H9 (cell line): Measurements from ENCODE around the gene G6PC1. TPM values are rescaled to one million over a fixed set of nuclear protein-coding genes. Genes with fewer than 3 reads are reported as not detected.

Experiments
- DNase-seq: peaks from one replicate; pipeline ENCODE4 v3.0.0-alpha.2; 2017
- H2AFZ ChIP-seq: one replicate; pipeline ENCODE4 v1.6.1; 2013; ENCODE audit warnings: mild to moderate bottlenecking, low read length, control low read depth, moderate library complexity
- H2AK5ac ChIP-seq: 2 replicates; pipeline ENCODE4 v1.6.1; 2013; ENCODE audit warnings: low read length, control low read depth, mixed read lengths; ENCODE audit not compliant: insufficient read length
- H2BK120ac ChIP-seq: one replicate; pipeline ENCODE4 v1.6.1; 2013; ENCODE audit warnings: low read depth, mild to moderate bottlenecking, low read length, control low read depth, inconsistent platforms; ENCODE audit not compliant: poor library complexity, severe bottlenecking
- H2BK12ac ChIP-seq: 2 replicates; pipeline ENCODE4 v1.6.1; 2013; ENCODE audit warnings: low read length, control low read depth, mixed read lengths, low read depth; ENCODE audit not compliant: insufficient read length
- H2BK15ac ChIP-seq: 2 replicates; pipeline ENCODE4 v1.6.1; 2013; ENCODE audit warnings: low read depth, low read length, control low read depth
- H2BK20ac ChIP-seq: one replicate; pipeline ENCODE4 v1.6.1; 2013; ENCODE audit warnings: low read depth, mild to moderate bottlenecking, low read length, control low read depth, inconsistent platforms; ENCODE audit not compliant: poor library complexity, severe bottlenecking
- H2BK5ac ChIP-seq: 2 replicates; pipeline ENCODE4 v1.6.1; 2013; ENCODE audit warnings: low read length, control low read depth, mixed read lengths; ENCODE audit not compliant: insufficient read length
- H3K14ac ChIP-seq: 2 replicates; pipeline ENCODE4 v1.6.1; 2013; ENCODE audit warnings: low read length, control low read depth; ENCODE audit not compliant: insufficient read depth
- H3K18ac ChIP-seq: 2 replicates; pipeline ENCODE4 v1.6.1; 2013; ENCODE audit warnings: low read depth, mild to moderate bottlenecking, mixed read lengths, low read length, control low read depth; ENCODE audit not compliant: insufficient read length
- H3K23ac ChIP-seq: 2 replicates; pipeline ENCODE4 v1.6.1; 2013; ENCODE audit warnings: low read length, control low read depth, mixed read lengths, low read depth; ENCODE audit not compliant: insufficient read length
- H3K23me2 ChIP-seq: 2 replicates; pipeline ENCODE4 v1.6.1; 2013; ENCODE audit warnings: low read depth, mild to moderate bottlenecking, mixed read lengths, low read length, control low read depth; ENCODE audit not compliant: insufficient read length, poor library complexity, severe bottlenecking
- H3K27ac ChIP-seq: 2 replicates; pipeline ENCODE4 v1.5.1; 2013; ENCODE audit warnings: low read length, control low read depth, mixed read lengths, low read depth; ENCODE audit not compliant: insufficient read length
- H3K27me3 ChIP-seq: 2 replicates; pipeline ENCODE4 v1.6.1; 2013; ENCODE audit warnings: low read length, control low read depth, inconsistent platforms; ENCODE audit not compliant: insufficient read depth
- H3K4ac ChIP-seq: 2 replicates; pipeline ENCODE4 v1.6.1; 2013; ENCODE audit warnings: low read depth, mild to moderate bottlenecking, control low read depth, inconsistent platforms, low read length, moderate library complexity
- H3K4me1 ChIP-seq: 2 replicates; pipeline ENCODE4 v1.6.1; 2013; ENCODE audit warnings: low read length, control low read depth, inconsistent platforms; ENCODE audit not compliant: insufficient read depth
- H3K4me2 ChIP-seq: 2 replicates; pipeline ENCODE4 v1.6.1; 2013; ENCODE audit warnings: low read length, control low read depth, mixed read lengths; ENCODE audit not compliant: insufficient read length, insufficient read depth
- H3K56ac ChIP-seq: 2 replicates; pipeline ENCODE4 v1.6.1; 2013; ENCODE audit warnings: low read depth, mild to moderate bottlenecking, mixed read lengths, low read length, control low read depth; ENCODE audit not compliant: insufficient read length
- H3K79me1 ChIP-seq: 2 replicates; pipeline ENCODE4 v1.6.1; 2013; ENCODE audit warnings: low read depth, mild to moderate bottlenecking, moderate library complexity, low read length, control low read depth, inconsistent platforms; ENCODE audit not compliant: insufficient read depth, poor library complexity, severe bottlenecking
- H3K79me2 ChIP-seq: 2 replicates; pipeline ENCODE4 v1.6.1; 2013; ENCODE audit warnings: low read length, control low read depth, inconsistent platforms; ENCODE audit not compliant: insufficient read depth
- H3K9ac ChIP-seq: 2 replicates; pipeline ENCODE4 v1.6.1; 2013; ENCODE audit warnings: low read length, control low read depth, mixed read lengths; ENCODE audit not compliant: insufficient read length; ENCODE audit errors: extremely low read depth
- H3K9me3 ChIP-seq: one replicate; pipeline ENCODE4 v1.6.1; 2013; ENCODE audit warnings: low read depth, low read length, inconsistent platforms; ENCODE audit not compliant: control insufficient read depth
- H3T11ph ChIP-seq: one replicate; pipeline ENCODE4 v1.6.1; 2013; ENCODE audit warnings: mild to moderate bottlenecking, low read length, control low read depth, inconsistent platforms
- H4K20me1 ChIP-seq: one replicate; pipeline ENCODE4 v1.6.1; 2013; ENCODE audit not compliant: control insufficient read depth, insufficient read length, insufficient read depth
- H4K5ac ChIP-seq: 2 replicates; pipeline ENCODE4 v1.6.1; 2013; ENCODE audit warnings: low read depth, mild to moderate bottlenecking, mixed read lengths, low read length, control low read depth; ENCODE audit not compliant: insufficient read length
- H4K8ac ChIP-seq: replicated peaks from 2 replicates; pipeline ENCODE4 v1.6.1; 2013; ENCODE audit warnings: low read length, control low read depth, mixed read lengths, low read depth; ENCODE audit not compliant: insufficient read length
- H4K91ac ChIP-seq: 2 replicates; pipeline ENCODE4 v1.6.1; 2013; ENCODE audit warnings: low read depth, mild to moderate bottlenecking, moderate library complexity, mixed read lengths, low read length, control low read depth; ENCODE audit not compliant: insufficient read length
- H3K27ac Mint-ChIP-seq, 3 experiments: 2 replicates in 2 of 3; 3 replicates in 1 of 3; pipeline ENCODE4 v1.8.0; 2020 to 2021; ENCODE audit warnings: mixed read lengths in 3 of 3, mild to moderate bottlenecking in 1 of 3, moderate library complexity in 1 of 3
- H3K27me3 Mint-ChIP-seq: 2 replicates; pipeline ENCODE4 v1.8.0; 2021; ENCODE audit warnings: low read depth, mild to moderate bottlenecking, moderate library complexity, mixed read lengths
- H3K36me3 Mint-ChIP-seq, 3 experiments: 2 replicates in 2 of 3; 3 replicates in 1 of 3; pipeline ENCODE4 v1.8.0; 2020 to 2021; ENCODE audit warnings: low read depth in 3 of 3, mixed read lengths in 3 of 3; ENCODE audit not compliant: insufficient read depth in 1 of 3
- H3K4me1 Mint-ChIP-seq, 2 experiments: 2 replicates each; pipeline ENCODE4 v1.8.0; 2020; ENCODE audit warnings: mixed read lengths in 2 of 2
- H3K4me3 Mint-ChIP-seq, 2 experiments: 2 replicates in 1 of 2; 3 replicates in 1 of 2; pipeline ENCODE4 v1.8.0; 2020 to 2021; ENCODE audit warnings: mild to moderate bottlenecking in 2 of 2, mixed read lengths in 2 of 2, moderate library complexity in 1 of 2
- H3K9me3 Mint-ChIP-seq, 2 experiments: 2 replicates in 1 of 2; 3 replicates in 1 of 2; pipeline ENCODE4 v1.8.0; 2020; ENCODE audit warnings: mild to moderate bottlenecking in 2 of 2, mixed read lengths in 2 of 2, moderate library complexity in 1 of 2
- CTCF ChIP-seq: fragments of 200-600 bp; sonication (generic); conservative IDR thresholded peaks from 3 replicates; pipeline ENCODE4 v1.8.0; 2021; ENCODE audit warnings: antibody characterized with exemption, mild to moderate bottlenecking
- WGBS: extraction: QIAGEN DNeasy Blood & Tissue Kit; methylation state at CpG from one replicate; pipeline ENCODE4 v1.1.7; 2013; ENCODE audit warnings: missing lambda C conversion rate, low lambda C conversion rate, mixed read lengths; ENCODE audit not compliant: insufficient read length; ENCODE audit errors: extremely low coverage; 5-methylcytosine and 5-hydroxymethylcytosine counted together
- total RNA-seq: library from RNA; stranded (reverse); gene quantifications from 2 replicates; pipeline ENCODE4 v1.2.1, GENCODE V29; 2021

G6PC1 gene
- total RNA-seq, 1 experiment from 2014 or later: not detected

- Histone ChIP-seq H4K91ac (no peak overlapping the region), H3T11ph (no peak overlapping the region), H3K79me1 (no peaks in the 10 kb centered on the region), H4K8ac (no peak overlapping the region), H2BK12ac (no peak overlapping the region), H3K27ac (no peak overlapping the region), H3K23ac (no peak overlapping the region), H3K4me2 (no peak overlapping the region), H2BK120ac (no peak overlapping the region), H3K79me2 (no peaks in the 10 kb centered on the region), H2AK5ac (no peak overlapping the region), H4K20me1 (no peaks in the 10 kb centered on the region), H3K9me3 (no peaks in the 10 kb centered on the region), H3K14ac (no peak overlapping the region), H2AFZ (no peak overlapping the region), H4K5ac (no peak overlapping the region), H3K4me1 (no peaks in the 10 kb centered on the region), H3K56ac (no peak overlapping the region), H3K4ac (no peak overlapping the region), H3K9ac (no peak overlapping the region), H3K27me3 (no peaks in the 10 kb centered on the region), H3K23me2 (no peaks in the 10 kb centered on the region), H2BK15ac (no peak overlapping the region), H3K18ac (no peak overlapping the region), H2BK5ac (no peak overlapping the region), H2BK20ac (no peak overlapping the region)
- peaks cover 0 to 9% (median 7%) of the 10 kb centered on the region in 3 experiments; a peak in 6 of 7 replicates for H3K36me3 Mint-ChIP-seq
- peak overlapping the region in 1 of 3 experiments; percentile 44; a peak in 1 of 7 replicates for H3K27ac Mint-ChIP-seq
- peaks cover 27% of the 10 kb centered on the region for H3K27me3 Mint-ChIP-seq
- no CpG with 5 or more reads among the region's 13 CpGs for WGBS
- H3K9me3 Mint-ChIP-seq: peaks cover 21 to 23% of the 10 kb centered on the region in 2 experiments
- peaks cover 5% of the 10 kb centered on the region in 2 experiments; a peak in 3 of 4 replicates for H3K4me1 Mint-ChIP-seq
- no peak for DNase-seq
- H3K4me3 Mint-ChIP-seq: no peak overlapping the region
- TF ChIP-seq CTCF: no peak
Measured at GRCh38 chr17:42872251-42872965, 28.2 kb upstream of the G6PC1 start.
